Measurements from ENCODE around the gene ATP6V1B1.

ATP6V1B1 gene

GRCh38 chr2:70943205-70943871 is 7.6 kb downstream of the ATP6V1B1 start:
- no peak for DNase-seq (ENCODE audit: extremely low spot score)
- CTCF ChIA-PET = interaction anchor here (1.2 kb wide), 2 partner anchors 17 to 71 kb away, joined by 3 to 4 read pairs; no protein-coding TSS in a partner anchor
- TF ChIP-seq, protein P1, sequence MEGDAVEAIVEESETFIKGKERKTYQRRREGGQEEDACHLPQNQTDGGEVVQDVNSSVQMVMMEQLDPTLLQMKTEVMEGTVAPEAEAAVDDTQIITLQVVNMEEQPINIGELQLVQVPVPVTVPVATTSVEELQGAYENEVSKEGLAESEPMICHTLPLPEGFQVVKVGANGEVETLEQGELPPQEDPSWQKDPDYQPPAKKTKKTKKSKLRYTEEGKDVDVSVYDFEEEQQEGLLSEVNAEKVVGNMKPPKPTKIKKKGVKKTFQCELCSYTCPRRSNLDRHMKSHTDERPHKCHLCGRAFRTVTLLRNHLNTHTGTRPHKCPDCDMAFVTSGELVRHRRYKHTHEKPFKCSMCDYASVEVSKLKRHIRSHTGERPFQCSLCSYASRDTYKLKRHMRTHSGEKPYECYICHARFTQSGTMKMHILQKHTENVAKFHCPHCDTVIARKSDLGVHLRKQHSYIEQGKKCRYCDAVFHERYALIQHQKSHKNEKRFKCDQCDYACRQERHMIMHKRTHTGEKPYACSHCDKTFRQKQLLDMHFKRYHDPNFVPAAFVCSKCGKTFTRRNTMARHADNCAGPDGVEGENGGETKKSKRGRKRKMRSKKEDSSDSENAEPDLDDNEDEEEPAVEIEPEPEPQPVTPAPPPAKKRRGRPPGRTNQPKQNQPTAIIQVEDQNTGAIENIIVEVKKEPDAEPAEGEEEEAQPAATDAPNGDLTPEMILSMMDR (IDR thresholded peaks at IDR 0.05; ENCODE audit: control extremely low read depth, extremely low read depth, low read depth, missing control alignments) = no peak
- POLR2A ChIA-PET = no interaction called here

DNA sequence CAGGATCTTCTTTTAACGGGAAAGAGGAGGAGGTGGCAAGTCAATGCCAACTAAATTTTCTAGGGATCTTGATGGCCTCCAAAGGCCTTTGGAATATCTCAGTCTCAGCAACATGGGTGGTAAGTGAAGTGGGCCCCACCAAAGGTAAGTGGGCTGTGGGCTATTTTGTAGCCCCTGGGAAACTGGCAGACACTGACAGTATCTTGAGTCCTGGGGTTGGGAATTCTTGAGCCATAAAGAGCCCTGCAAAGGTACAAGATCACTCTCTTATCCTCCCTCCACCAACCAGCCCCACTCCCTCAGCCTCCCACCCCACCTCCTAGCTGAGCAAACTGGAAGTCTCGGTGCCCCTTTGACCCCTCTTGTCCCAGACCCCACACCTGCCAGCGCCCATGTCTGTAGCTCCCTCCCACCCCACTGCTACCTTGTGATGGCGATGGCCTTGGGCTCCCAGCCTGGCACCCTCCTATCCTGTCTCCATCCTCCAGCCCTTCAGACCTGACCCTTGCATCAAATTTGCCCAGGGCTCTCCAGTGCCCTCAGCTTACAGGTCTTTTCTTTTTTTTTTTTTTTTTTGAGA is 8.5 kb downstream of the ATP6V1B1 start:
- DNase-seq (ENCODE audit: extremely low spot score) = no peak
- ChIA-PET POLR2A (interaction anchor here (0.7 kb wide), 1 partner anchor 21 kb away, joined by 6 read pairs; no protein-coding TSS in a partner anchor), CTCF (interaction anchor here (0.9 to 1.2 kb wide), 4 partner anchors 16 to 157 kb away, joined by 3 to 4 read pairs (median 3); no protein-coding TSS in a partner anchor)
- TF ChIP-seq, protein P1 (IDR thresholded peaks at IDR 0.05; ENCODE audit: control extremely low read depth, extremely low read depth, low read depth, missing control alignments) = no peak

DNA sequence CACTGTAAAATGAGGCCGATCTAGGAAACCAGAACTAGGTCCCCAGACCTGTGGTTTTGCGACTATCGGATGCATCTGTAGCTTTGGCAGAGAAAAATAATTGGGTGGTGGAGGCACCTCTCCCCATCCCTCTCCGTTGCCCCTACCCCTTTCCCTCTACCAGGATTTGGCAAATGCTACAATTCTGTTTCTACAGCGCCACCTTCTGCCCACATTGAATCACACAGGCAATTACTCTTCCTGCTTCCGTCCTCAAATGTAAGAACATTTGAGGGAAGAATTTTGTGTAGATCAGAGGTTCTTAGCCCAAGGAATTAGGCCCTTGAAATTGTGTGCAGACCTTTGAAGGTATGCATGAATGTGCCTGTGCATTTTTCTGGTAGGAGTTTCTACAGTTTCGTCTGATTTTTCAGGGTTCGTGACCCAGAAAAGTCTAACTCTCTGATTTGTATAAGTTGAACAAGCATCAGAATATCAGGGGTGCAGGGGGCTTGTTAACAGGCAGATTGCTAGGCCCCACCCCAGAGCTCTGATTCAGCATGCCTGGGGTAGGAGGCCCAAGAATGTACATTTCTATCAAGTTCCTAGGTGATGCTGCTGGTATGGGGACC is 11.2 kb downstream of the ATP6V1B1 start:
- TF ChIP-seq, protein P1 (IDR thresholded peaks at IDR 0.05; ENCODE audit: control extremely low read depth, extremely low read depth, low read depth, missing control alignments) = peak; percentile 82
- ChIA-PET POLR2A (no interaction called here), CTCF (interaction anchor here (0.9 to 3.9 kb wide), 37 partner anchors 8 to 1203 kb away, joined by 3 to 87 read pairs (median 4); partner anchors contain the start of genes ATP6V1B1, CLEC4F and FAM136A)
- DNase-seq (ENCODE audit: extremely low spot score) = peak; percentile 56

DNA sequence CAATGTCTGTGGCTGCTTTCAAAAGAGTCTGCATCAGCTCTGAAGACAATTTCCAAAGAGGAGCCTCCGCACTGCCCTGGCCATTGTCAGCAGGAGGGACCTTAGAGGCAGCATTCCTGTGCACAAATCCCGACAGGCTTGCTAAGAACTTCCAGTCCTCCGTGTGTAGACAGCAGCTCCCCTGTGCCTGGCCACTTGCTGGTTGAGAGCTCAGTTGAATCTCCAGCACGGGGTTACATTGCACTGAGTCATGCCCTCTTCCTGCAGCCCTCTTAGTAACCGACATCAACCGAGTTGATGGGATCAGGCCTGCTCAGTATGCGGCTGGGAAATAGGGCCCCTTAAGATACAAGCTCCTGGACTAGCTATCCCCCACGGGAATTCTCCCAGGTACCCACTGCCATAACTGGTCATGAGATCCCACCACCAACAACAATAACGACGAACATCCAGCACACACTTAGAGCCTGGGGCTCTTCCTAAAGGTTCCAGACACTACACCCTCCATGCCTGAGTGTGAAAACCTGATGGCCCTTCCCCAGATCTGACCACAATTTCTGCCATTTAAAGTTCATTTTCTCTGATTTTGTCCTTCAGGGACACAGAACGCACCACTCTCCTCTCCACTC is 12.0 kb downstream of the ATP6V1B1 start:
- no peak for DNase-seq (ENCODE audit: extremely low spot score)

DNA sequence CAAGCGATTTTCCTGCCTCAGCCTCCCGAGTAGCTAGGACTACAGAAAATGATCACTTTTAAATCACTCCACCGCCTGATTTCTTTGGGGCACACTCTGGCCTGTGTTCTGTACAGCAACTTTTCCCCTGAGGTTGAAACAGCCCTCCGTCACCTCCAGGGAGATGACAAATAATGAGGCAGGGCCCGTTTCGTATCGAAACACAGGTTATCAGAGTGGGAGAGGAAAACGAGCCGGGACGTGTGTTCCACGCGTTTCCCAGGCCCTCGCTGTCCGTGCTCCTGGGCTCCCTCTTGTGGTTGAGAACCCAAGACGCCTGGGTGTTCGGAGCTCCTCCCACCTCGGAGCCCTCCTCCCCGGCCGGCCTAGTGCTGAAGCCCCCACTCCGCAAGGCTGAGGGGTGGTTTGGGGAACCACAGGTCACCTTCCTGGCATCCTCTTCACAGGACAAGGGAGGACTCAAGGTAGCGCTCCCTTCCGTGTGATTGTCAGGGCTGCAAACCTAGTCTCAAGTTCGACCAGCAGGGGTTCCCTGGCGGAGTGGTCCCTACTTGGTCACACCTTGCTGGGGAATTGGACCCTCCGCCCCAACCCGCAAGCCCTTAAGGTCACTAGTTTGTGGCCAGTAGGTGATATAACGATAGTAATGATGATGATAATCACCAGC is 12.8 kb downstream of the ATP6V1B1 start:
- POLR2A ChIA-PET = no interaction called here
- TF ChIP-seq, protein P1 (IDR thresholded peaks at IDR 0.05; ENCODE audit: control extremely low read depth, extremely low read depth, low read depth, missing control alignments) = peak; percentile 76
- CTCF ChIA-PET = interaction anchor here (0.7 to 3.9 kb wide), 46 partner anchors 10 to 1202 kb away, joined by 3 to 87 read pairs (median 5); partner anchors contain the start of genes ANKRD53, ATP6V1B1 and FAM136A
- DNase-seq (ENCODE audit: extremely low spot score) = peak; percentile 84

More for the DNA sequence above, 12.0 kb downstream of the ATP6V1B1 start:
- POLR2A ChIA-PET = no interaction called here
- TF ChIP-seq, protein P1 (IDR thresholded peaks at IDR 0.05; ENCODE audit: control extremely low read depth, extremely low read depth, low read depth, missing control alignments) = no peak
- CTCF ChIA-PET = interaction anchor here (0.9 to 3.9 kb wide), 51 partner anchors 10 to 1203 kb away, joined by 3 to 87 read pairs (median 4); partner anchors contain the start of genes ANKRD53, ATP6V1B1, CLEC4F and FAM136A

All from GM10248 (cell line).